Activated CD8-positive, alpha-beta memory T cell treated with anti-CD3 and anti-CD28 coated beads, Interleukin-2, amount 10 ng/mL, durations not matched to agents 7 days and 5 days (primary cell): Measurements from ENCODE around the gene BBS9. TPM values are rescaled to one million over a fixed set of nuclear protein-coding genes. Genes with fewer than 3 reads are reported as not detected.
"Not testable (repeated sequence)": the region's sequence is repeated elsewhere in the genome, so short reads cannot be mapped to it uniquely, and the experiment has no call there.

Experiments
- ATAC-seq: fragments of 150-1000 bp; cut with Tn5 transposase; one replicate; pipeline ENCODE4 v1.10.0; 2021; ENCODE audit warnings: moderate library complexity
- CTCF ChIA-PET: fragments of 350-600 bp; sonication (Branson Sonifier 250); formaldehyde crosslinking; loops from one replicate; lab custom pipeline; 2021; ENCODE audit warnings: antibody characterized with exemption; lab: Charles Lee
- DNase-seq: peaks from one replicate; pipeline ENCODE4 v3.0.0-alpha.2; 2020
- H3K27ac Mint-ChIP-seq: one replicate; pipeline ENCODE4 v1.8.0; 2021; ENCODE audit warnings: mild to moderate bottlenecking, mixed read lengths
- H3K27me3 Mint-ChIP-seq: one replicate; pipeline ENCODE4 v1.8.0; 2021; ENCODE audit warnings: mixed read lengths
- H3K36me3 Mint-ChIP-seq: one replicate; pipeline ENCODE4 v1.8.0; 2021; ENCODE audit warnings: mild to moderate bottlenecking, mixed read lengths
- H3K4me1 Mint-ChIP-seq: one replicate; pipeline ENCODE4 v1.8.0; 2021; ENCODE audit warnings: mixed read lengths
- H3K4me3 Mint-ChIP-seq: one replicate; pipeline ENCODE4 v1.8.0; 2021; ENCODE audit warnings: mild to moderate bottlenecking, moderate library complexity, mixed read lengths
- H3K9me3 Mint-ChIP-seq: one replicate; pipeline ENCODE4 v1.8.0; 2022; ENCODE audit warnings: low read depth, mixed read lengths
- total RNA-seq, 2 experiments: library from RNA; stranded (reverse); gene quantifications; one replicate each; pipeline ENCODE4 v1.2.3, GENCODE V29; 2021

The BBS9 gene
- total RNA-seq, 2 experiments from 2014 or later, result 9.8 to 10.2 TPM

GRCh38 chr7:33190688-33191304 lies 61.4 kb downstream of the BBS9 start:
- Mint-ChIP-seq H3K4me1 (peaks cover 21% of the 10 kb centered on the region), H3K9me3 (no peaks in the 10 kb centered on the region), H3K27ac (peak overlapping the region; percentile 47), H3K4me3 (no peak overlapping the region), H3K36me3 (no peaks in the 10 kb centered on the region), H3K27me3 (no peaks in the 10 kb centered on the region)
- no peak for DNase-seq
- peak; percentile 7 for ATAC-seq
- CTCF ChIA-PET, result no interaction called here

- CTCF ChIA-PET, result no interaction called here
- H3K36me3 Mint-ChIP-seq, result no peaks in the 10 kb centered on the region
- peak overlapping the region; percentile 16 for H3K4me3 Mint-ChIP-seq
- H3K27ac Mint-ChIP-seq, result peak overlapping the region; percentile 47
- peaks cover 21% of the 10 kb centered on the region for H3K4me1 Mint-ChIP-seq
- no peaks in the 10 kb centered on the region for H3K9me3 Mint-ChIP-seq
- ATAC-seq (peak; percentile 85), DNase-seq (peak; percentile 48)
- no peaks in the 10 kb centered on the region for H3K27me3 Mint-ChIP-seq
Observed at GRCh38 chr7:33191340-33191739, 62.0 kb downstream of the BBS9 start.

- H3K4me3 Mint-ChIP-seq, result no peak overlapping the region
- DNase-seq, result no peak
- no peaks in the 10 kb centered on the region for H3K27me3 Mint-ChIP-seq
- no peaks in the 10 kb centered on the region for H3K36me3 Mint-ChIP-seq
- ATAC-seq, result no peak
- CTCF ChIA-PET, result no interaction called here
- H3K9me3 Mint-ChIP-seq, result no peaks in the 10 kb centered on the region
- peaks cover 21% of the 10 kb centered on the region for H3K4me1 Mint-ChIP-seq
- no peak overlapping the region for H3K27ac Mint-ChIP-seq
Observed at GRCh38 chr7:33192695-33193291, 63.4 kb downstream of the BBS9 start.

GRCh38 chr7:33193308-33193864 lies 64.0 kb downstream of the BBS9 start:
- no peak for DNase-seq
- no peak for ATAC-seq
- Mint-ChIP-seq H3K4me3 (no peak overlapping the region), H3K27ac (no peak overlapping the region), H3K9me3 (no peaks in the 10 kb centered on the region), H3K27me3 (no peaks in the 10 kb centered on the region), H3K36me3 (no peaks in the 10 kb centered on the region), H3K4me1 (peaks cover 21% of the 10 kb centered on the region)
- CTCF ChIA-PET, result no interaction called here

GRCh38 chr7:33195264-33195663 lies 65.9 kb downstream of the BBS9 start:
- CTCF ChIA-PET, result interaction anchor here (1.0 to 1.3 kb wide), 2 partner anchors 9 to 11 kb away, joined by 3 to 4 read pairs; no protein-coding TSS in a partner anchor
- peaks cover 21% of the 10 kb centered on the region for H3K4me1 Mint-ChIP-seq
- H3K27me3 Mint-ChIP-seq, result no peaks in the 10 kb centered on the region
- DNase-seq (no peak), ATAC-seq (no peak)
- no peaks in the 10 kb centered on the region for H3K9me3 Mint-ChIP-seq
- H3K4me3 Mint-ChIP-seq, result no peak overlapping the region
- H3K36me3 Mint-ChIP-seq, result no peaks in the 10 kb centered on the region
- no peak overlapping the region for H3K27ac Mint-ChIP-seq

GRCh38 chr7:33196221-33196620 lies 66.9 kb downstream of the BBS9 start:
- H3K27ac Mint-ChIP-seq, result no peak overlapping the region
- ATAC-seq (no peak), DNase-seq (no peak)
- no peaks in the 10 kb centered on the region for H3K9me3 Mint-ChIP-seq
- H3K27me3 Mint-ChIP-seq, result no peaks in the 10 kb centered on the region
- H3K36me3 Mint-ChIP-seq, result no peaks in the 10 kb centered on the region
- CTCF ChIA-PET, result no interaction called here
- H3K4me1 Mint-ChIP-seq, result peaks cover 13% of the 10 kb centered on the region
- H3K4me3 Mint-ChIP-seq, result no peak overlapping the region

- Mint-ChIP-seq H3K27me3 (no peaks in the 10 kb centered on the region), H3K36me3 (no peaks in the 10 kb centered on the region), H3K9me3 (no peaks in the 10 kb centered on the region), H3K4me3 (no peak overlapping the region), H3K27ac (no peak overlapping the region), H3K4me1 (no peaks in the 10 kb centered on the region)
- DNase-seq, result no peak
- CTCF ChIA-PET, result no interaction called here
- ATAC-seq, result no peak
Observed at GRCh38 chr7:33200282-33200681, 70.9 kb downstream of the BBS9 start.

GRCh38 chr7:33201821-33202220 lies 72.5 kb downstream of the BBS9 start:
- Mint-ChIP-seq H3K27ac (no peak overlapping the region), H3K4me1 (no peaks in the 10 kb centered on the region), H3K9me3 (no peaks in the 10 kb centered on the region), H3K27me3 (no peaks in the 10 kb centered on the region), H3K36me3 (no peaks in the 10 kb centered on the region), H3K4me3 (no peak overlapping the region)
- DNase-seq, result no peak
- no peak for ATAC-seq
- CTCF ChIA-PET, result no interaction called here

- H3K36me3 Mint-ChIP-seq, result peaks cover 20% of the 10 kb centered on the region
- CTCF ChIA-PET, result no interaction called here
Observed at GRCh38 chr7:33210958-33211357, 81.6 kb downstream of the BBS9 start.

GRCh38 chr7:33212144-33212543 lies 82.8 kb downstream of the BBS9 start:
- peaks cover 20% of the 10 kb centered on the region for H3K36me3 Mint-ChIP-seq
- H3K27ac Mint-ChIP-seq, result no peak overlapping the region
- no peak overlapping the region for H3K4me3 Mint-ChIP-seq
- ATAC-seq (no peak), DNase-seq (no peak)
- CTCF ChIA-PET, result no interaction called here
- no peaks in the 10 kb centered on the region for H3K27me3 Mint-ChIP-seq
- H3K4me1 Mint-ChIP-seq, result no peaks in the 10 kb centered on the region
- peaks cover 17% of the 10 kb centered on the region for H3K9me3 Mint-ChIP-seq

More at GRCh38 chr7:33210958-33211357, 81.6 kb downstream of the BBS9 start:
- ATAC-seq, result no peak
- H3K27ac Mint-ChIP-seq, result no peak overlapping the region
- peaks cover 17% of the 10 kb centered on the region for H3K9me3 Mint-ChIP-seq
- no peaks in the 10 kb centered on the region for H3K27me3 Mint-ChIP-seq
- H3K4me1 Mint-ChIP-seq, result no peaks in the 10 kb centered on the region
- no peak overlapping the region for H3K4me3 Mint-ChIP-seq
- no peak for DNase-seq

- DNase-seq (no peak), ATAC-seq (no peak)
- CTCF ChIA-PET, result no interaction called here
- Mint-ChIP-seq H3K36me3 (peaks cover 17% of the 10 kb centered on the region), H3K9me3 (peaks cover 15% of the 10 kb centered on the region), H3K27ac (no peak overlapping the region), H3K27me3 (no peaks in the 10 kb centered on the region), H3K4me3 (no peak overlapping the region), H3K4me1 (no peaks in the 10 kb centered on the region)
Observed at GRCh38 chr7:33215992-33216391, 86.6 kb downstream of the BBS9 start.

GRCh38 chr7:33217595-33217994 lies 88.2 kb downstream of the BBS9 start:
- no peak overlapping the region for H3K27ac Mint-ChIP-seq
- H3K4me3 Mint-ChIP-seq, result no peak overlapping the region
- no peak for DNase-seq
- ATAC-seq, result no peak
- peaks cover 2% of the 10 kb centered on the region for H3K9me3 Mint-ChIP-seq
- CTCF ChIA-PET, result no interaction called here
- no peaks in the 10 kb centered on the region for H3K4me1 Mint-ChIP-seq
- peaks cover 6% of the 10 kb centered on the region for H3K36me3 Mint-ChIP-seq
- no peaks in the 10 kb centered on the region for H3K27me3 Mint-ChIP-seq

GRCh38 chr7:33218841-33219535 lies 89.6 kb downstream of the BBS9 start:
- H3K4me3 Mint-ChIP-seq, CTCF ChIA-PET, H3K36me3 Mint-ChIP-seq, H3K27me3 Mint-ChIP-seq, H3K27ac Mint-ChIP-seq, ATAC-seq, H3K4me1 Mint-ChIP-seq, H3K9me3 Mint-ChIP-seq, DNase-seq: not testable (repeated sequence)

- Mint-ChIP-seq H3K9me3 (no peaks in the 10 kb centered on the region), H3K27me3 (no peaks in the 10 kb centered on the region), H3K27ac (no peak overlapping the region), H3K4me3 (no peak overlapping the region), H3K4me1 (no peaks in the 10 kb centered on the region), H3K36me3 (no peaks in the 10 kb centered on the region)
- ATAC-seq, result no peak
- no peak for DNase-seq
- CTCF ChIA-PET, result no interaction called here
Observed at GRCh38 chr7:33220231-33220630, 90.9 kb downstream of the BBS9 start.
